Thyroid gland (tissue), 4 donors: ENCODE data around the gene SEPTIN8. TPM values are rescaled to one million over a fixed set of nuclear protein-coding genes. Genes with fewer than 3 reads are reported as not detected.

Experiments
- DNase-seq, 2 donors: peaks; one replicate each; pipeline ENCODE4 v3.0.0-alpha.2; 2019
- H3K27ac ChIP-seq, 3 donors: fragments of 200-600 bp; sonication (generic); 1 replicate in 2 of 3; 2 replicates in 1 of 3; pipeline ENCODE4 v1.5.1; 2016 to 2019; ENCODE audit warnings: mild to moderate bottlenecking in 1 of 3, moderate library complexity in 1 of 3
- H3K27me3 ChIP-seq: fragments of 200-600 bp; sonication (generic); one replicate; pipeline ENCODE4 v1.5.1; 2019
- H3K36me3 ChIP-seq, 2 donors: fragments of 200-600 bp; sonication (generic); one replicate each; pipeline ENCODE4 v1.5.1; 2016 to 2019
- H3K4me1 ChIP-seq, 2 donors: fragments of 200-600 bp; sonication (generic); one replicate each; pipeline ENCODE4 v1.5.1; 2017 to 2019
- H3K4me3 ChIP-seq, 3 donors: fragments of 200-600 bp; sonication (generic); replicated peaks in 1 of 3; 1 replicate in 2 of 3; 2 replicates in 1 of 3; pipeline ENCODE4 v1.5.1; 2016; ENCODE audit warnings: mild to moderate bottlenecking in 1 of 3
- H3K9me3 ChIP-seq: fragments of 200-600 bp; sonication (generic); one replicate; pipeline ENCODE4 v1.5.1; 2017
- CTCF ChIP-seq, 6 experiments: fragments of 200-600 bp in 3 of 6; fragments of 450-650 bp in 3 of 6; sonication (generic) in 3 of 6; IDR thresholded peaks; one replicate each; pipeline ENCODE4 v1.5.1; 2016 to 2019; ENCODE audit warnings: antibody characterized with exemption in 6 of 6, mild to moderate bottlenecking in 2 of 6, inconsistent platforms in 1 of 6, moderate library complexity in 1 of 6
- POLR2A ChIP-seq, 2 donors: fragments of 450-650 bp; IDR thresholded peaks; one replicate each; pipeline ENCODE4 v1.6.1; 2017; ENCODE audit warnings: antibody characterized with exemption in 2 of 2, mild to moderate bottlenecking in 2 of 2, moderate library complexity in 1 of 2
- WGBS, 2 donors: methylation state at CpG; one replicate each; pipeline ENCODE4 v1.1.5; 2017; 5-methylcytosine and 5-hydroxymethylcytosine counted together
- intact Hi-C: fragments of 100-400 bp; cut with DNase I; formaldehyde crosslinking; loops from one replicate; pipeline ENCODE4 v1.15.1; 2023
- total RNA-seq, 4 donors: library from RNA; depleted of rRNA; stranded (reverse); fragments of >200 nt; gene quantifications; one replicate each; pipeline ENCODE4 v1.2.3, GENCODE V29; 2016

The SEPTIN8 gene
- total RNA-seq, 4 donors from 2014 or later, result 41.9 to 57.7 (median 46.7) TPM

DNA sequence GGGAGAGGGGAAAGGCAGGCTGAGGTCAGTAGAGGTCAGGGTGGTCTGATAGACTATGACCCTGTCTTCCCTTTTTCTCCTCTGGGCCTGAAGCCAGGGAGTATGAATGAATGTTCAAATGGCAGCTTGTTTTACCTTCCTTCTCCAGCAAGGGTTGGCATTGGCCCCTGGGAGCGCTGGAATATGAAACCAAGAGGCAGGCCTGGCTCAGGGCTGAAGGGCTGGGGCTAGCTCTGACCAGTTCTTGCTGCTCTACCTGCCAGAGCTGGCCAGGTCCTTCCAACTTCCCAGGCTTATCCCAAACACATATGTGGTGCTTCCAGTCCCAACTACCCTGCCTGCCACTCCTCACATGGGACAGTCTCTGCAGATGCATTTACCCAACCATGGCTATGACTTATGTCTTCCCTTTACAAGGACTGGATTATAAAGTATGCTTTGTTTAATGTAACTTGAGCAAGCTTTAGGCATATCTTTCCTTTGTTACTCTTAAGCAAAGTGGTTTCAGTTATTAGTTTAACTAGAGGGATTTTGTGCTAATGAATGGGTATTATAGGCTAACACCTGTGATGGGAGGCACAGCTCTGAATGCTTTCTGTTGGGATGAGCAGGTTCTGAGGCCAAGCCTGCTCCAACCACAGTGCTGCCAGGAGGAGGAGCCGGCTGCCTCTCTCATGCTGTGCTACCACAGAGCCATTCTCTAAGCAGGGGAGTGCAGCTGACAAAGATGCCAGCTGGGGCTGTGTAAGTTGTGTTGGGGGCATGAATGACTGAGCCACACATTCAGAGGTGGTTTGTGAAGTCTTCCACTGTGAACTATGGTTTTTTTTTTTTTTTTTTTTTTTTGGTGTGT, 23.7 kb downstream of the SEPTIN8 start:
- Histone ChIP-seq H3K4me1 (peaks cover 5 to 12% of the 10 kb centered on the region in 2 donors), H3K9me3 (no peaks in the 10 kb centered on the region), H3K36me3 (peaks cover 7 to 8% of the 10 kb centered on the region in 2 donors), H3K27me3 (no peaks in the 10 kb centered on the region), H3K4me3 (no peak overlapping the region), H3K27ac (peak overlapping the region in 2 of 3 donors; percentile 30 to 34)
- intact Hi-C loops, result no loop called here
- DNase-seq, result peak; percentile 72 to 90
- 37 to 69% methylated on average over 2 of the region's 2 CpGs for WGBS, 2 donors
- no peak for TF ChIP-seq POLR2A (IDR thresholded peaks at IDR 0.05)
- no peak for TF ChIP-seq CTCF (IDR thresholded peaks at IDR 0.05)

- H3K9me3 ChIP-seq, result no peaks in the 10 kb centered on the region
- no peak for TF ChIP-seq POLR2A (IDR thresholded peaks at IDR 0.05)
- TF ChIP-seq CTCF (IDR thresholded peaks at IDR 0.05), result no peak
- WGBS, 2 donors, result 89 to 100% methylated on average over 1 of the region's 1 CpG
- intact Hi-C loops, result no loop called here
- no peak overlapping the region for H3K4me3 ChIP-seq
- peaks cover under 1 to 2% of the 10 kb centered on the region in 2 donors for H3K36me3 ChIP-seq
- H3K4me1 ChIP-seq, result peaks cover 5 to 13% of the 10 kb centered on the region in 2 donors
- peak overlapping the region in 1 of 3 donors; percentile 34 for H3K27ac ChIP-seq
- no peaks in the 10 kb centered on the region for H3K27me3 ChIP-seq
- DNase-seq, result no peak
These were observed 24.4 kb downstream of the SEPTIN8 start for GRCh38 chr5:132752581-132753125.

DNA sequence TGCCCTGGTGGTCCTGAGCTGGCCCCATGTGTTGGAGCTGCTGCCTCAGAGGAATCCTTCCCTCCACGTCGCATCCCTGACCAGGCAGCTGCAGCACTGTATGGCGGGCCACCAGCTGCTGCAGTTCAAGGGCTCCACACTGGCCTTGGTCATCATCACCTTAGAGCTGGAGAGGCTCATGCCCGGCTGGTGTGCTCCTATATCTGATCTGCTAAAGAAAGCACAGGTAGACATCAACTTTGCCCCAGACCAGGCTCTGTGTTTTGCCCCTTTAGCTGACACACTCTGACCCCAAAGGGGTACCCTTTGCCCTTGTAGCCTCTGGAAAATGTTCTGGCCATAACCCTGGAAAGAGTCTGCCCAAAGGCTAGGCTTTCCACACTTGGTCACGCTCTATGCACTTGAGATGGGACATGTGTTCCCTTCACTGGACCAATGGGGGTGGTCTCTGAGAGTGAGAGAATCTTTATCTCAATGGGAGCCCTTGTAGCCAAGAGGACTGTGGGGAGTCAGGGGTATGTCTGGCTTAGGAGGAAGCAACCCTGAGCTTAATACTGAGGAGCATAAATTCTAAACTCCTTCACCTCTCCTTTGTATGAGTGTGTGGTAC, 25.0 kb downstream of the SEPTIN8 start:
- Histone ChIP-seq H3K36me3 (no peaks in the 10 kb centered on the region), H3K27ac (no peak overlapping the region), H3K4me1 (peaks cover 5 to 19% of the 10 kb centered on the region in 2 donors), H3K9me3 (no peaks in the 10 kb centered on the region), H3K4me3 (no peak overlapping the region), H3K27me3 (no peaks in the 10 kb centered on the region)
- WGBS, 2 donors, result 94 to 98% methylated on average over 4 to 5 of the region's 5 CpGs
- TF ChIP-seq CTCF (IDR thresholded peaks at IDR 0.05) (no peak), POLR2A (IDR thresholded peaks at IDR 0.05) (no peak)
- no peak for DNase-seq
- intact Hi-C loops, result no loop called here

GRCh38 chr5:132751444-132751843, 25.6 kb downstream of the SEPTIN8 start:
- no peaks in the 10 kb centered on the region for H3K9me3 ChIP-seq
- H3K27ac ChIP-seq, result no peak overlapping the region
- no peak for DNase-seq
- intact Hi-C loops, result no loop called here
- no peaks in the 10 kb centered on the region for H3K36me3 ChIP-seq
- H3K4me1 ChIP-seq, result peaks cover 5 to 24% of the 10 kb centered on the region in 2 donors
- no peak for TF ChIP-seq POLR2A (IDR thresholded peaks at IDR 0.05)
- no peaks in the 10 kb centered on the region for H3K27me3 ChIP-seq
- WGBS, 2 donors, result 83 to 91% methylated on average over 7 of the region's 7 CpGs
- no peak overlapping the region for H3K4me3 ChIP-seq

DNA sequence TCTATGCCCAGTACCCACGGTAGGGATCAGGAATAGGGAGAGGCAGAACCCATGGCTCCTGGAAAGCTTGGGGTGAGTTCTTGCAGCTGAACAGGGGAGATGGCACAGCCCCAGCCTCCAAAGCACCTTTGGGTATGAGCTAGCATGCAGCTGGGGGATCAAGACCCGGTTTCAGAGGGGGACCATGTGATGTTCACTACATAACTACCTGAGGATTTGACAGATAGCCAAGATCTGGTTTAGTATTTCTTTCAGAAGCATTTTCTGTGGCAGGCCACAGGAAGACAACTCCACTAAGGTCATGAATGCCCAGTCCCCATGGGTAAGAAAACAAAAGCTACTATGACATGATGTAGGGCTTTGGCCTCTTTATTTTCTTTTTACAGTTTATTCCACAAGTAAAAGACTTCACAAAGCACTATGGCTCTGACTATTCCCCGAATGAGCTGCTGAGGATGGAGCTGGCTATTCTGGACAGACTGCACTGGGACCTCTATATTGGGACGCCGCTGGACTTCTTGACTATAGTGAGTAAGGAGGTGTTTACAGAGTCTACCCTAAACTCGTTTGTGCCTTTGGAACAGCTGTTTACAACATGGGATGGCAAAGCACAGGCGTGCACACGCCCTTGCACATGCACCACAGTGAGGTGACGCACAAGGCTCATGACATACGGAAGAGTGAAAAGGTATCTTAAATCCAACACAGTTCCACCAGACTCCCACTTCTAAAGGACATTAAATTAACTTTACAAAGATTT, 26.4 kb downstream of the SEPTIN8 start:
- Histone ChIP-seq H3K27me3 (no peaks in the 10 kb centered on the region), H3K27ac (no peak overlapping the region), H3K36me3 (no peaks in the 10 kb centered on the region), H3K9me3 (no peaks in the 10 kb centered on the region), H3K4me1 (peaks cover 5 to 24% of the 10 kb centered on the region in 2 donors), H3K4me3 (no peak overlapping the region)
- WGBS, 2 donors, result 85 to 89% methylated on average over 10 of the region's 10 CpGs
- no peak for DNase-seq
- intact Hi-C loops, result no loop called here
- TF ChIP-seq POLR2A (IDR thresholded peaks at IDR 0.05) (no peak), CTCF (IDR thresholded peaks at IDR 0.05) (no peak)
